Caco-2 (cell line): Measurements from ENCODE around the gene SLC9A3. TPM values are rescaled to one million over a fixed set of nuclear protein-coding genes. Genes with fewer than 3 reads are reported as not detected.

ENCODE experiments used
- BruUV-seq: library from RNA; stranded (reverse); fragments of 400-500 nt; replicated peaks from 2 replicates; lab custom pipeline; 2021; lab: Mats Ljungman, UMichigan
- CTCF ChIA-PET: fragments of 300-600 bp; sonication (Branson Sonifier 250); formaldehyde crosslinking; loops from one replicate; lab custom pipeline; 2022; ENCODE audit warnings: antibody characterized with exemption; lab: Charles Lee
- POLR2A ChIA-PET: fragments of 300-600 bp; sonication (Branson Sonifier 250); formaldehyde crosslinking; loops from one replicate; lab custom pipeline; 2022; ENCODE audit warnings: antibody characterized with exemption; lab: Charles Lee
- DNase-seq, 2 experiments: peaks; one replicate each; pipeline versions ENCODE4 v3.0.0 to v3.0.0-alpha.2; 2020 to 2022
- H3K27me3 ChIP-seq: replicated peaks from 2 replicates; pipeline ENCODE4 v1.6.0; 2011; ENCODE audit warnings: low read length; ENCODE audit not compliant: control insufficient read depth, insufficient read depth
- H3K36me3 ChIP-seq: 2 replicates; pipeline ENCODE4 v1.5.1; 2011; ENCODE audit warnings: low read length; ENCODE audit not compliant: control insufficient read depth, insufficient read depth
- H3K4me1 ChIP-seq: fragments of 250-450 bp; sonication (Bioruptor Pico); 2 replicates; pipeline ENCODE4 v1.5.1; 2020; ENCODE audit warnings: mild to moderate bottlenecking
- H3K4me3 ChIP-seq: 2 replicates; pipeline ENCODE4 v1.5.1; 2011; ENCODE audit warnings: low read depth, mild to moderate bottlenecking, control low read depth, low read length
- H3K9me3 ChIP-seq: fragments of 250-450 bp; sonication (Bioruptor Pico); 2 replicates; pipeline ENCODE4 v1.5.1; 2020; ENCODE audit warnings: mild to moderate bottlenecking, moderate library complexity
- H3K27ac Mint-ChIP-seq: one replicate; pipeline ENCODE4 v1.8.0; 2022; ENCODE audit warnings: mixed read lengths; ENCODE audit not compliant: unreplicated experiment
- H3K27me3 Mint-ChIP-seq: one replicate; pipeline ENCODE4 v1.8.0; 2022; ENCODE audit warnings: mixed read lengths; ENCODE audit not compliant: insufficient read depth, unreplicated experiment
- H3K36me3 Mint-ChIP-seq: one replicate; pipeline ENCODE4 v1.8.0; 2022; ENCODE audit warnings: mild to moderate bottlenecking, mixed read lengths; ENCODE audit not compliant: insufficient read depth, unreplicated experiment
- H3K4me1 Mint-ChIP-seq: one replicate; pipeline ENCODE4 v1.8.0; 2022; ENCODE audit warnings: low read depth, mixed read lengths; ENCODE audit not compliant: unreplicated experiment
- H3K4me3 Mint-ChIP-seq: one replicate; pipeline ENCODE4 v1.8.0; 2022; ENCODE audit warnings: mild to moderate bottlenecking, moderate library complexity, mixed read lengths; ENCODE audit not compliant: unreplicated experiment
- H3K9me3 Mint-ChIP-seq: one replicate; pipeline ENCODE4 v1.8.0; 2022; ENCODE audit warnings: mixed read lengths; ENCODE audit not compliant: unreplicated experiment
- intact Hi-C: fragments of 100-400 bp; cut with micrococcal nuclease; formaldehyde crosslinking; loops from one replicate; pipeline ENCODE4 v1.10.0; 2022; ENCODE audit not compliant: unreplicated experiment
- total RNA-seq: library from RNA; stranded (reverse); gene quantifications from 2 replicates; pipeline ENCODE4 v1.2.3, GENCODE V29; 2022
- TF ChIP-seq, protein P1 (sequence below), 2 experiments: fragments of 200-600 bp in 1 of 2; IDR thresholded peaks; 1 replicate in 1 of 2; 2 replicates in 1 of 2; pipeline versions ENCODE4 v1.5.1 to v1.8.0; 2011 to 2022; ENCODE audit warnings: antibody characterized with exemption in 1 of 2, control low read depth in 1 of 2, inconsistent platforms in 1 of 2, low read depth in 1 of 2, low read length in 1 of 2, mild to moderate bottlenecking in 1 of 2, moderate library complexity in 1 of 2; ENCODE audit not compliant: insufficient read depth in 1 of 2, severe bottlenecking in 1 of 2, unreplicated experiment in 1 of 2

Gene SLC9A3
- total RNA-seq, 1 experiment from 2014 or later, result 3.4 TPM

- no peaks in the 10 kb centered on the region for H3K4me1 Mint-ChIP-seq
- no TSS peak for BruUV-seq
- POLR2A ChIA-PET, result no interaction called here
- no peak for DNase-seq
- H3K4me3 ChIP-seq, result no peak overlapping the region
- CTCF ChIA-PET, result no interaction called here
- H3K36me3 ChIP-seq, result no peaks in the 10 kb centered on the region
- H3K4me1 ChIP-seq, result peaks cover 10% of the 10 kb centered on the region
- no peaks in the 10 kb centered on the region for H3K9me3 ChIP-seq
- intact Hi-C loops, result no loop called here
- H3K36me3 Mint-ChIP-seq, result no peaks in the 10 kb centered on the region
- no peak overlapping the region for H3K27ac Mint-ChIP-seq
- H3K9me3 Mint-ChIP-seq, result no peaks in the 10 kb centered on the region
- H3K27me3 ChIP-seq, result no peaks in the 10 kb centered on the region
- TF ChIP-seq, protein P1, sequence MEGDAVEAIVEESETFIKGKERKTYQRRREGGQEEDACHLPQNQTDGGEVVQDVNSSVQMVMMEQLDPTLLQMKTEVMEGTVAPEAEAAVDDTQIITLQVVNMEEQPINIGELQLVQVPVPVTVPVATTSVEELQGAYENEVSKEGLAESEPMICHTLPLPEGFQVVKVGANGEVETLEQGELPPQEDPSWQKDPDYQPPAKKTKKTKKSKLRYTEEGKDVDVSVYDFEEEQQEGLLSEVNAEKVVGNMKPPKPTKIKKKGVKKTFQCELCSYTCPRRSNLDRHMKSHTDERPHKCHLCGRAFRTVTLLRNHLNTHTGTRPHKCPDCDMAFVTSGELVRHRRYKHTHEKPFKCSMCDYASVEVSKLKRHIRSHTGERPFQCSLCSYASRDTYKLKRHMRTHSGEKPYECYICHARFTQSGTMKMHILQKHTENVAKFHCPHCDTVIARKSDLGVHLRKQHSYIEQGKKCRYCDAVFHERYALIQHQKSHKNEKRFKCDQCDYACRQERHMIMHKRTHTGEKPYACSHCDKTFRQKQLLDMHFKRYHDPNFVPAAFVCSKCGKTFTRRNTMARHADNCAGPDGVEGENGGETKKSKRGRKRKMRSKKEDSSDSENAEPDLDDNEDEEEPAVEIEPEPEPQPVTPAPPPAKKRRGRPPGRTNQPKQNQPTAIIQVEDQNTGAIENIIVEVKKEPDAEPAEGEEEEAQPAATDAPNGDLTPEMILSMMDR (IDR thresholded peaks at IDR 0.05; ENCODE audit: insufficient read depth in 1 of 2, low read depth in 1 of 2, low read length in 1 of 2, severe bottlenecking in 1 of 2, unreplicated experiment in 1 of 2), result no peak
- H3K4me3 Mint-ChIP-seq, result no peak overlapping the region
- H3K27me3 Mint-ChIP-seq, result no peaks in the 10 kb centered on the region
Measured at GRCh38 chr5:543351-543750, 19.1 kb upstream of the SLC9A3 start.

DNA sequence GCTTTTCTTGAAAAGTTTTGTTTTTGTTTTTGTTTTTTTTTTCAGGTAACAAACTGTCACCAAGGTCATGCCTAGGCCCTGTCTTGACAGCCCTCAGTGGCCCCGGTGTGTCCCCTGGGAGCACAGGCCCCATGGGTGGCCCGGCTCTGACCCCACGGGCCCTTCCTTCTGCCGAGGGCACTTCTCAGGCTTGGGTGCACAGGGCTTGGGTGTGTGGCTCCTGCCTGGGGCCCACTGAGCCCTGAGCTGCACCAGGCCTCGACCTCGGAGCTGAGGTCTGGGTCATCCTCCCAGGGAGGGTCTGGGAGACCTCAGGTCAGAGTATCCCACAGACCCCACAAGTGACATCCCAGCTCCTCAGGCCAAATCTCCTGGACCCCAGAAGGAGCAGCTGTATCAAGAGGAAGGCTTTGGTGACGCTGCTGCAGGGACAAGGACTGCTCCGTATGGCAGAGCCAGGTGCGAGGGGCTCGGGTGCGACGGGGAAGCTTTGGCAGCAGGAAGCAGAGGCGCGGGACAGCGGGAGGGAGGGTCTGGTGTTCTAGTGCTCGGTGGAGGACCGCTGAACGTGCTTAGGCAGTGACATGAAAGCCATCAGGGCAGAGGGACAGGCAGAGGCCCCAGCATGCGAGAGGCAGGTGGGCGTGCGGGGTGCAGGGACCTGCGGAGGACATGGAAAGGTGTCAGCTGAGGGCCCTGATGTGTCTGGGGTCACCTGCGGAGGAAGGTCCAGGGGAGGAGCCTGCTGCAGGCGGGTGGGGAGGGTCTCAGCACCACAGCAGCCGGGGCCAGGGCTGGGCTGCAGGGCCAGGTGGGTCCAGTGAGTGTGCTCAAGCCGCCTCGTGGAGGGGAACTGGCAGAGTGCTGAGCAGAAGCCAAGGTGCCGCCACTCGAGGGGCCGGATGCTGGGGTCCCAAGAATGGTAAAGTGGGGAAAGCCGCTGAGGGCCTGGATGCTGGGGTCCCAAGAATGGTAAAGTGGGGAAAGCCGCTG is 18.4 kb upstream of the SLC9A3 start:
- Mint-ChIP-seq H3K27ac (no peak overlapping the region), H3K4me1 (no peaks in the 10 kb centered on the region), H3K36me3 (no peaks in the 10 kb centered on the region), H3K9me3 (no peaks in the 10 kb centered on the region), H3K27me3 (no peaks in the 10 kb centered on the region), H3K4me3 (no peak overlapping the region)
- intact Hi-C loops, result no loop called here
- Histone ChIP-seq H3K4me1 (peaks cover 10% of the 10 kb centered on the region), H3K9me3 (no peaks in the 10 kb centered on the region), H3K27me3 (no peaks in the 10 kb centered on the region), H3K36me3 (no peaks in the 10 kb centered on the region), H3K4me3 (no peak overlapping the region)
- DNase-seq, result peak in 1 of 2 experiments; percentile 27
- ChIA-PET POLR2A (no interaction called here), CTCF (no interaction called here)
- TF ChIP-seq, protein P1 (IDR thresholded peaks at IDR 0.05; ENCODE audit: insufficient read depth in 1 of 2, low read depth in 1 of 2, low read length in 1 of 2, severe bottlenecking in 1 of 2, unreplicated experiment in 1 of 2), result no peak
- no TSS peak for BruUV-seq

DNA sequence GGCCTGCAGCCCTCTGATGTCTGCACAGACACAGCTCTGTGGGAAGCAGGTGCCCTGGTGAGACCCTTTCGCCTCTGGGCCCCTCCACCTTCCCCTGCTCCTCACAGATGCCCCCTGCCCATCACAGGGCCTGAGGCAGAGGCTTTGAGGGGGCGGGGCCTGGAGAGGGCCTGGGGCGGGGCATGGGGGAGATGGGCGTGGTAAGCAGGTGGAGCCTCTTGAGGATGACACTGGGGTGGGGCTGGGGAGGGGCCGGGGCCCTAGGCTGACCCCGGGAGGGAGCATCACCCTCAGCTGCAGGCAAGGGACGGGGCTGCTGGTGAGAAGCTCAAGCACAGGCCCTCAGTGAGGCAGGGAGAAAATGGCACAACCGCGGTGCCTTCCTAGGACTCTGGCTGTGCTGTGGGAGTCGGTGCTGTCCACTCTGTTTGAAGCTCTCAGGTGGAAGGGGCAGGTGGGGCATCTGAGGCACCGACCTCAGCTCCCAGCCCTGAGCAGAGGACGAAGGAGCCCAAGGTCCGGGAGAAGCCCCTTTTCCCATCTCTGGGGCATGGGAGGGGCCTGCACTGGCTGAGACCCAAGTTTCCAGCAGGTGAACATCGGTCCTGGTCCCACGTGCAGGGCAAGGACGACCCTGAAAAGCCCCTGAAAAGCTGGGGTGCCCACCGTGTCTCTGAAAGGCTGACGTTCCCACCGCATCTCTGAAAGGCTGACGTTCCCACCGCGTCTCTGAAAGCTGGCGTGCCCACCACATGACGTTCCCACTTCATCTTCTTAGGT is 17.5 kb upstream of the SLC9A3 start:
- no peaks in the 10 kb centered on the region for H3K4me1 Mint-ChIP-seq
- H3K36me3 Mint-ChIP-seq, result no peaks in the 10 kb centered on the region
- Histone ChIP-seq H3K27me3 (no peaks in the 10 kb centered on the region), H3K4me1 (peaks cover 8% of the 10 kb centered on the region), H3K9me3 (no peaks in the 10 kb centered on the region), H3K4me3 (no peak overlapping the region), H3K36me3 (no peaks in the 10 kb centered on the region)
- H3K9me3 Mint-ChIP-seq, result no peaks in the 10 kb centered on the region
- no peak overlapping the region for H3K27ac Mint-ChIP-seq
- intact Hi-C loops, result no loop called here
- ChIA-PET CTCF (no interaction called here), POLR2A (no interaction called here)
- DNase-seq, result peak in 1 of 2 experiments; percentile 15
- H3K27me3 Mint-ChIP-seq, result no peaks in the 10 kb centered on the region
- BruUV-seq, result no TSS peak
- no peak overlapping the region for H3K4me3 Mint-ChIP-seq
- TF ChIP-seq, protein P1 (IDR thresholded peaks at IDR 0.05; ENCODE audit: insufficient read depth in 1 of 2, low read depth in 1 of 2, low read length in 1 of 2, severe bottlenecking in 1 of 2, unreplicated experiment in 1 of 2), result no peak
